T47D (cell line): ENCODE data around the gene SERBP1.

Source experiments
- DNase-seq, 2 experiments: peaks; one replicate each; pipeline versions ENCODE4 v3.0.0 to v3.0.0-alpha.2; 2011 to 2012; ENCODE audit warnings: low read depth in 1 of 2, low spot score in 1 of 2
- JUND ChIP-seq: IDR thresholded peaks from 2 replicates; pipeline ENCODE4 v1.6.1; 2012; ENCODE audit warnings: low read depth
- in situ Hi-C: cut with HindIII; loops from 2 replicates; pipeline ENCODE4 v1.10.0; 2016; ENCODE audit warnings: low sequenced_read_pairs, low pct_unique_long_range_greater_than_20kb

Gene SERBP1

DNA sequence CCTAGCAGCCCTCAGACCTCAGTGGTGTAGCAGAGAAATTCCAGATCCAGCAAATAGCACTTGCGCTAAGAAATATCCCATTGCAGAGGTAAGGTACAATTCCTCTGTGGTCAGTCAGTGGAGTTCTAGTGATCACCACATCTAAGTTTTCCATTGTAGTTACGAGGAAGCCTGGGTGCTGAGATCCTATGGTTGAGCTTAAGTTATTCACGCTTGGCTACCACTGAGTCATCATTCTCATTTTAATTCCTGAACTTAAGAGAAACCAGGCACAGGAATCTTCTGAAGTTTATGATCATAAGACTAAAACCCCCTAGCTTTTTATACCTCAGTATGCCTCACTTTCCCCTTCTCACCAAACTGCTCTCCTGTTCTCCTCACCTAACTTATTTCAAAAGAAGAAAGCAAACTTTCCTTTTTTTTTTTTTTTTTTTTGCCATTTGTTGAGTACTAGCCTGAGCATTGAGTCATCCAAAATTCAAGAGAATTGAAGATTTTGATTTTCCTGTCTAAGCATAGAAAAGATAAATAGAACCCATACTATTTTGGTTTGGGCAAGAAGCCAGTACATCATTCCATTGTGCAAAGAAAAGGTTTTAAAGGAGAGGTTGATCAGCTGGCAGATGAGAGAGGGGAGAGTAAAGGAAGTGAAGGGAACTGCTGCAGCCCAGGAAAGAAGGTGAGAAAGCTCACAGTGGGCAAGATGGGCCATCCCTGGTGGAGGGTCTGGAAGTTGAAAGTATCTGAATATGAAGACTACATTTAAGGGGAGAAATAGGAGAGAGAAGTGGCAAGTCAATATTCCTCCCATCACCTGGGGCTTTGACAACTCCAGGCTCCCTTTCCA is 39.9 kb downstream of the SERBP1 start:
- in situ Hi-C loops = no loop called here
- TF ChIP-seq JUND = no peak
- no peak for DNase-seq

DNA sequence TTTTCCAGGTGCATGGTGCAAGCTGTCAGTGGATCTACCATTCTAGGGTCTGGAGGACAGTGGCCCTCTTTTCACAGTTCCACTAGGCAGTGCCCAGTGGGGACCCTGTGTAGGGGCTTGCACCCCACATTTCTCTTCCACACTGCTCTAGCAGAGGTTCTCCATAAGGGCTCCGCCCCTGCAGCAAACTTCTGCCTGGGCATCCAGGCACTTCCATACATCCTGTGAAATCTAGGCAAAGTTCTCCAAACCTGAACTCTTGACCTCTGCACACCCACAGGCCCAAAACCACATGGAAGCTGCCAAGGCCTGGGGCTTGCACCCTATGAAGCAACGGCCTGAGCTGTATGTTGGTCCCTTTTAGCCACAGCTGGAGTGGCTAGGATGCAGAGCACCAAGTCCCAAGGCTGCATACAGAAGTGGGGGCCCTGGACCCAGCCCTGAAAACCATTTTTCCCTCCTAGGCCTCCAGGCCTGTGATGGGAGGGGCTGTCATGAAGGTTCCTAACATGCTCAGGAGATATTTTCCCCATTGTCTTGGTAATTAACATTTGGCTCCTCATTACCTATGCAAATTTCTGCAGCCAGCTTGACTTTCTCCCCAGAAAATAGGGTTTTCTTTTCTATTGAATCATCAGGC is 46.1 kb downstream of the SERBP1 start:
- DNase-seq = no peak
- TF ChIP-seq JUND = no peak
- in situ Hi-C loops = no loop called here

DNA sequence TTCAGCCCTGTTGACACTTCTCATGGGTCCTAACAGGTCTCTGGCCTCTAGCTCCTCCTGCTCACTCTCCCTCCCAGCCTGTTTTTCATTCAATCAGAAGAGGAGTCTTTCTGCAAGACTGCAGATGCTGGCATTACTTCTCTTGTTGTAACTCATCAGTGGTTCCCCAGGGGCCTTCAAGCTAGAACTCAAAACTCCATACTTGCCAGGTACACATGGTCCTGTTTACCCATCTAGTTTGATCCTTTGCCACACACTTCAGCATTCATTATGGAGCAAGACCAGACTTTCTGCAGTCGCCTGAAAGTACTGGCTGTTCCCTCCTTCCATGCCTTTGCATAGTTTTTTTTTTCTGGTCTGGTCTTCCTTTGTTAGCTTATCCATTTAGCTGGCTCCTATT is 47.9 kb downstream of the SERBP1 start:
- no peak for DNase-seq
- TF ChIP-seq JUND = no peak
- in situ Hi-C loops = no loop called here

DNA sequence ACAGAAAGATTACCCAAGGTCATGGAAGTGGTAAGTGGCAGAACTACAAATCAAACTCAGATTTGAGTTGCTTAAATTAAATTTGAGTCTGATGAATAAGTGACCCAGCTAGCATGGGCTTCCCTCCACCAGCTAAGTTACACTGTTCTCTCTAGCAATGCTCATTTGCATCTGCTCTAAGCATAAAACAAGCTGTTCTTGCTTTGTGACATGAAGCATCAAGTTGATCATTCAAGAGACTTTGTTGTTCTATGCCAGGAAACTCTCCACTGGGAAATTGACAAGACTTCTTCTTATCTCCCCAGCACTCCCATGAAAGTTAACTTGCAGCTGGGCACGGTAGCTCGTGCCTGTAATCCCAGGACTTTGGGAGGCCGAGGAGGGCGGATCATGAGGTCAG is 49.0 kb downstream of the SERBP1 start:
- DNase-seq = no peak
- in situ Hi-C loops = no loop called here
- TF ChIP-seq JUND = no peak

DNA sequence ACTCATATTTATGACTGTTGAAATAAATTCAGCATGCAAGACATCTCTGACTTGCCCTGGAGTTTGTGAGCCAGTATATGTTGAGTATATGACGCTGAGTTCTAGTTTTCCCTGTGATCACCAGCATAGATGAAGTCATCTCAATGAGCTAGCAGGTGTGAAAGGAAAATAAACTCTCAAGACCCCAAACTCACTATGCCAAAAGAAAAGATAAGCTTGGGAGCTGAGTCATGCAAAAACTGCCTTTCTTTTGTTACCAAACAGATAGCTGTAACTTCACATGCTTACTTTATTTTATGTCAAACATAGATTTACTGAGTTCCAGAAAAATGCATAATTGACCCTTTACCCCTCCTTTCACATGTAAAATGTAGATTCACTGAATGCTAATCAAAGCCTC is 52.9 kb downstream of the SERBP1 start:
- in situ Hi-C loops = no loop called here
- no peak for DNase-seq
- no peak for TF ChIP-seq JUND

DNA sequence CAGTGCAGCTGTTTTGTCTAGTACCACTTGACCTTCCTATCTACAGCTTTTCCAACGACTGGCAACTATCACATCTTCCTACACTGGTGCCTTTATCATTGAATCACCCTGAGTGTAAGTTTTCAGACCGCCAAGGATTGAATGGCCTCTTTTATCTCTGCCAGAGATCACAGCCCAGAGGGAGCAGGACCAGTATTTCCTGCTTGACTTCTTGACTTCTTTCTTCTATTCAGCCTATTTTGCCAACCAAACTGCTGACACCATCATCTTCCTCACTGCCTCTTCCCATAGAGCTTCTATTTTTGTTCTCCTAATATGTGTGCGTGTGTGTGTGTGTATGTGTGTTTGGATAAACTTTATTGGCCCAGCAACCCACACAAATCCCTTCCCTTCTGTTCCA is 53.8 kb downstream of the SERBP1 start:
- in situ Hi-C loops = no loop called here

DNA sequence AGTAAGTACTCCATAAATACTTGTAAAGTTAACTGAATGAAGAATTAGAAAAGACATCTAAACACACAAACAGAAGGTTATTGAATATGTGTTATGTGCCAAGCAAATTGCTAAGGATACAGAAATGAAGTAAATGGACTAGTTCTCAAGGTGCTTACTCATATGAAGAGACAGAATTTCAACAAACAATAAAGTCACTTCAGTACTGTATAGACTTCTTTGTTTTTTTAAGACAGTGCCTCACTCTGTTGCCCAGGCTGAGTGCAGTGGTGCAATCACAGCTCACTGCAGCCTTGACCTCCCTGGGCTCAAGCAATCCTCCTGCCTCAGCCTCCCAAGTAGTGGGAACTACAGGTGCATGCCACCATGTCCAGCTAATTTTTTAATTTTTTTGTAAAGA is 57.3 kb downstream of the SERBP1 start:
- in situ Hi-C loops = no loop called here
- TF ChIP-seq JUND = no peak
- no peak for DNase-seq

More for the DNA sequence above, 53.8 kb downstream of the SERBP1 start:
- no peak for TF ChIP-seq JUND
- DNase-seq = peak; percentile 27 to 87

DNA sequence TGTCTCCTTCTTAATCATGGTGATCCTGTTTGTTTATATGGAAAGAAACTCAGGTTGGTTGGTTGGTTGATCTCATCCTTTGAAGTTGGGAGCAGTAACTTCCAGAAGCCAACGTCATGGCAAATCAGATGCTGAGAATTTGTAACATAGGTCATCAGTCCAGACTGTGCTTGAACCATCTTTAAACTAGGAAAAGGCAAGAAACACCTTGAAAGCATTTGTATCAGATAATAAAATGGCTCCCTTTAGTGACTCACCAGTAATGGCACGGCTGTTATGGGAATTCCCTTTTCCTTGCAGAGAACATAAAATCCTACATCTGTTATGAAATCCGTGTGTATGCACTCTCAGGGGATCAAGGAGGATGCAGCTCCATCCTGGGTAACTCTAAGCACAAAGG is 58.1 kb downstream of the SERBP1 start:
- in situ Hi-C loops = no loop called here
- TF ChIP-seq JUND = no peak
- no peak for DNase-seq

DNA sequence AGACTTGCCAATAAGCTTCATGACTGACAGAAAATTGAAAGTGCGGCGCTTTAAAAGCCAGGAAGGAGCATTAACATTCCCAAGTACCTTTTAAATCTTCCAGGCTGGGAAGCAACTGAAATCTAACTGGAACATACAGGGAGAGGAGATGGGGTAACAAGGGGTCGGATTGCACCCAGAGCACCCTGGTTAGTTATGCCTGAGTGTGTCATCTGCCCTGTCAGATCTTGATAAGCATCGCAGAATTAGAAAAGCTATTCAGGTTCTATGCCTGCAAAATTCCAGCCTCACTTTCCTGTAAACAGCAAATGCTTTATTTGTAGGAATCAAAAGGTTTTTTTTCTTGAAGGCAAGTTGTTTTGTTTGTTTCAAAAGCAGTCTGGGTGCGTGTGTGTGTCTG is 58.5 kb downstream of the SERBP1 start:
- in situ Hi-C loops = no loop called here
- no peak for TF ChIP-seq JUND
- no peak for DNase-seq

DNA sequence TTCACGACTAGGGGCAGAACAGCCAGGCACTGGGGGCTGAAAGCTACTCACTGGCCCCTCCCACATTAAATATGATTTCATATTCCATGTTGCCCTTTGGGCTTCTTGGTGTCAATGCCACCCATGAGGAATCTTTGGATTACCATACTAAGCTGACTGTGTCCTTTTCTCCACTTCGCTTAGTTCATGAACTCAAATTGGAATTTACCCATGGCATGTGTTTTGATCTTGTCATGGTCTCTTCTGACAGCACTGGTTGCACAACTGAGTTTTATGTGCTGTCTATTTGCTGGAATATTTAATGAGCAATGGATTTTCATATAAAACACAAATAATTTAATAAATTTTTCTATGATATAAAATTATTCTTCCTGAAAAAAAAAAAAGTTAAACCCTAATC is 59.2 kb downstream of the SERBP1 start:
- no peak for DNase-seq
- TF ChIP-seq JUND = no peak
- in situ Hi-C loops = no loop called here

DNA sequence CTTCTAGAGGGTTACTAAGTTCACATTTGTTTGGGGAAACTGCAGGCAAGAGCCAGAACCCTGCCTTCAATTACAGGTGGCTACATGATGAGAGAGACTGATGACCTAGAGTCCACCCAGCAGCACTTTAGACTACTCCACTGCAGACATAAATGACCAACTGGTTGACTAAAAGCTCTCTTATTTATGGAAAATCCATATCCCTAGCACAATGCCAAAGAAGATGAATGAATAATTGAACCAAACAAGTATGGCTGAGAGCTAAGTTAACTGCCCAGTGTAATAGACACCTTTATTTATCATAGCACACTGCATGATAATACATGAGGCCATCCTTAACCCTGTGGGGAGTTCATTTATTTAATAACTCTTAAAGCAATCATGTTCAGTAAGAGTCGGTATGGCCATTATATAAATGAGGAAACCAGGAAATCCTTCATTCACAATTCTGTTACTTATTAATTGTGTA is 62.1 kb downstream of the SERBP1 start:
- in situ Hi-C loops = no loop called here
- no peak for TF ChIP-seq JUND
- no peak for DNase-seq

DNA sequence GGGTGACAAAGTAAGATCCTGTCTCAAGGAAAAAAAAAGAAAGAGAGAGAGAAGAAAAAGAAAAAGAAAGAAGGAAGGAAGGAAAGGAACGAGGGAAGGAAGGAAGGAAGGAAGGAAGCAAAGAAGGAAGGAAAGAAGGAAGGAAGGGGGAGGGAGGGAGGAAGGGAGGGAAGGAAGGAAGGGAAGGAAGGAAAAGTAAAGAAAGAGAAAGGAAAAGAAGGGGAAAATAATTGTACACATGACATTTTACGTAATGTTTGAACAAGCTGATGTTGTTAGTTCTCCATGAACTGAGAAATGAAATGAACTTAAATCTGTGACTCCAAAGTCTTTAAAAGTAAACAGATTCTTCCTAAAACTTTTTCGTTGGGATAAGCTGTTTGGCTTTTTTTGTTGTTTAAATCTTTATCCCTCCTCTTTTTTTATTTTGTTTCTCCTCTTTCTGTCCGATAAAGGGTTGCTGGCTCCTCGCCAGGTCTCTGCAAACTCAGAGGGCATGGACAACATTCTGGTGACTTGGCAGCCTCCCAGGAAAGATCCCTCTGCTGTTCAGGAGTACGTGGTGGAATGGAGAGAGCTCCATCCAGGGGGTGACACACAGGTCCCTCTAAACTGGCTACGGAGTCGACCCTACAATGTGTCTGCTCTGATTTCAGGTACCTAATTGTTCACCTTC is 62.7 kb downstream of the SERBP1 start:
- DNase-seq = peak in 1 of 2 experiments; percentile 24
- no peak for TF ChIP-seq JUND
- in situ Hi-C loops = no loop called here

DNA sequence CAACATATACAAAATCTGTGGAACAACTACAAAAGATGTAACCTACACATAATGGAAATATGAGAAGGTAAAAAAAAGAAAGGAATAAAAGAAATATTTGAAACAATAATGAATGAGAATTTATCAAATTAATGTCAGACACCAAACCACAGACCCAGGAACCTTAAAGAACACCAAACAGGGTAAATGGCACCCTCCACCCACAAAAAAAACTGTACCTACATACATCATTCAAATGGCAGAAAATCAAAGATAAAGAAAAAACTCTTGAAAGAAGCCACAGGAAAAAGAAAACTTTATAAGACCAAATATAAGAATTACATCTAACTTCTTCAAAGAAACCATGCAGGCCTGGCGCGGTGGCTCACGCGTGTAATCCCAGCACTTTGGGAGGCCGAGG is 68.6 kb downstream of the SERBP1 start:
- TF ChIP-seq JUND = no peak
- no peak for DNase-seq
- in situ Hi-C loops = no loop called here
